ENCODE data around the gene CLDN18. TPM values are rescaled to one million over a fixed set of nuclear protein-coding genes. Genes with fewer than 3 reads are reported as not detected.

Gene CLDN18
- not detected for total RNA-seq

DNA sequence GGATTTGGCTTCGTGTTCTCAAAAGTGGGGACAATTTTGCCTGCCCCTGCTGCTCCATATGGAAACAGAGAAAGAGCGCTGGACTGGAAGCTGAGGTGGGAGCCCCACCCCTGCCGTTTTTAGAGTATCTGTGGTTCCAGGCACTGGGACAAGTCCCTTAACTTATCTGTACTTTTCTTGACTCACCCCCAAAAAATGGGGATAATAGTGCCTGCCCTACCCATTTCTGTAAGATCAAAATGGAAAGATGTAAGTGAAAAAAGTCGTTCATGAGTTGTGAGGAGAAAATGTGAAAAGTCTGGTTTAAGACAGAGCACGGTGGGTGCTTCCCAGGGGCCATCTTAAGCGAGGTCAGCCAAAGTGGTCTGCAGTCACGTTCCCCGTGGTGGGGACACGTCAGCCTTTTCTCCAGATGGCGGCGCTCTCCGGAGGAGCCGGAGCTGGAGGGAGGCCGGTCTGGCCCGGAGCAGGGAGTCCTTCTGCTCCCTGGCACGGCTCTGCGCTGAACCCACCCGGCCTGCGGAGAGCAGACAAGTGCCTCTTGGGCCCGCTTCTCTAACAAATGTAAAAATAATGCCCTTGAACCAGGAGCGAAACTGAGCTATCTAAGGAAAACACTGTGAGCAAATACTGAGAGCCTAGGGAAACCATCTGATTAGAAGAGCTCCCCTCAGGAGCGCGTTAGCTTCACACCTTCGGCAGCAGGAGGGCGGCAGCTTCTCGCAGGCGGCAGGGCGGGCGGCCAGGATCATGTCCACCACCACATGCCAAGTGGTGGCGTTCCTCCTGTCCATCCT lies at the start of gene CLDN18:
TSS of gene CLDN18 (plus strand) at position 690 of the 797 bp plus-strand sequence. CDS start at position 751, 61 bp downstream.
- Mint-ChIP-seq H3K4me1 (no peaks in the 10 kb centered on the region), H3K9me3 (ENCODE audit: low read depth) (no peaks in the 10 kb centered on the region), H3K27ac (no peak within 1 kb of the TSS), H3K27me3 (peaks cover 10% of the 10 kb centered on the region), H3K36me3 (ENCODE audit: low read depth) (no peaks in the 10 kb centered on the region), H3K4me3 (no peak within 1 kb of the TSS)
- DNase-seq = no peak
- no peak for ATAC-seq
- intact Hi-C loops (cut with DNase I, micrococcal nuclease) = no loop called here
- ChIA-PET CTCF (no interaction called here), POLR2A (no interaction called here)

DNA sequence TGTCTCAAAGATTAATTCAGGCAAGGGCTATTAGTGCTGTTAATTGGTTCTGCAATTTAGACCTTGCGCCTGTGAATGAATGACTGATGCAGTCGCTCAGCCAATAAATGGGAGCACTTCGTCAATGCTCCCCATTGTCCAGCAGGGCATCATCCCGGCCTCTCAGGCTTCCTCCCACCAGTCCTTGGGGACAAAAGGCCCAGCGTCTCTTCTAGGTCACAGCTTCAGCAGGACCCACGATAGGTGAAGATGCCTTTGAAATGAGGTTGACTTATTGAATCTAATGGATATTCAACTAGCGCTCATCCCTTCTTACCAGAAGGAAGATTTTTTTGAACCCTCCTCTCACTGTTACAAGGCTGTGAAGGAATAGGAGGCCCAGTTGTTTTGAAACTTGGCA lies 47.7 kb upstream of the CLDN18 start:
- Mint-ChIP-seq H3K36me3 (ENCODE audit: low read depth) (no peaks in the 10 kb centered on the region), H3K4me3 (no peak overlapping the region), H3K4me1 (no peaks in the 10 kb centered on the region), H3K27me3 (no peaks in the 10 kb centered on the region), H3K9me3 (ENCODE audit: low read depth) (no peaks in the 10 kb centered on the region), H3K27ac (no peak overlapping the region)
- intact Hi-C loops (cut with DNase I, micrococcal nuclease) = no loop called here
- CTCF ChIA-PET = interaction anchor here (0.6 to 1.4 kb wide), 2 partner anchors 325 to 856 kb away, joined by 3 to 4 read pairs; no protein-coding TSS in a partner anchor
- POLR2A ChIA-PET = no interaction called here
- ATAC-seq (no peak), DNase-seq (no peak)

DNA sequence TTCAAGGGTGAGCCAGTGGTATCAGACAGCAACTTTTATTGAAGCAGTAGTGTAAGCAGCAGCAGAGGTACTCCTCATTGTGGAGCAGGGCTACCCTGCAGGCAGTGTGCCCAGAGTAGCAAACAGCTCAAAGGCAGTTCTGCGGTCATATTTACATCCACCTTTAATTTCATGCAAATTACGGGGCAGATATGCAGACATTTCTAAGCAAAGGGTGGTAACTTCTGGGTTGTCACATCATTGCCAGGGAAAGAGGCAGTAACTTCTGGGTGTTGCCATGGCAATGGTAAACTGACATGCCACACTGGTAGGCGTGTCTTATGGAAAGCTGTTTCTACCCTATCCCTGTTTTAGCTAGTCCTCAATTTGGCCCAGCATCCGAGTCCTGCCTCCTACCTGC lies 46.5 kb upstream of the CLDN18 start:
- DNase-seq (no peak), ATAC-seq (no peak)
- CTCF ChIA-PET = no interaction called here
- POLR2A ChIA-PET = no interaction called here
- Mint-ChIP-seq H3K4me3 (no peak overlapping the region), H3K27ac (no peak overlapping the region), H3K27me3 (no peaks in the 10 kb centered on the region), H3K36me3 (ENCODE audit: low read depth) (no peaks in the 10 kb centered on the region), H3K4me1 (no peaks in the 10 kb centered on the region), H3K9me3 (ENCODE audit: low read depth) (no peaks in the 10 kb centered on the region)
- intact Hi-C loops (cut with DNase I, micrococcal nuclease) = no loop called here

DNA sequence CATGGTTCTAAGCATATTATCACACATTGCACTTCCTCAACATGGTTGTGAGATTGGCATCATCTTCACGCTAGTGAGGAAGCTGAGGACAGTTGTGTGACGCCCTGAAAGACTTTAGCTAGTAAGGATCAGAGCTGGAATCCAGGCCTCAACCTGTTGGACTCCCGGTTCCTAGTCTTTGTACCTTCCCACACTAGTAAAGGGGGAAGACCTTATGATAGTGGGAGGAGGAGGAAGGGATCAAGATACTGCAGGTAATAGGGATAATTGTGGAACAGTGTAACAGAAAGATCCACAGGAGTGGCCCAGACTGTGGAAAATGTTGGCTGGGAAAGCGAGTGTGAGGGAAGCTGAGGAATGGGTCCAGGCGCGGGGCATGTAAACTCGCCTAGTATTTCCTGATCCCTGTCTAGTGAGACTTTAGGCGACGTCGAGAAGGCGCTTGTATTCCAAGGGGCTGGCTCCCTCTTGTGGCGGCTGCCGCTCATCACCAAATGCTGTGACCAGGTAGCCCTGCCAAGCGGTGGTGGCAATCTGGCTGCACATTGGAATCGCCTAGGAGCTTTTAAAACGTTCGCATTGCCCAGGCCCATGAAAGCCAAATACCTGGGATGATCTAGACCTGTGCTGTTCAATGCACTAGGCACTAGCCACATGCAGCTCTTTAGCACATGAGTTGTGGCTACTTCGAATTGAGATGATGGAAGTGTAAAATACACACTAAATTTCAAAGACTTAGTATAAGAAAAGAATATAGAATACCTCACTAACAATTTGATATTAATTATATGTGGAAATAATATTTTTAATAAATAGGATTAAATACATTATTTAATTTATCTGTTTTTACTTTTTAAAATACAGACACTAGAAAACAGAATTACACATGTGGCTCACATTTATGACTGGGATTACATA lies 38.8 kb upstream of the CLDN18 start:
- POLR2A ChIA-PET = no interaction called here

DNA sequence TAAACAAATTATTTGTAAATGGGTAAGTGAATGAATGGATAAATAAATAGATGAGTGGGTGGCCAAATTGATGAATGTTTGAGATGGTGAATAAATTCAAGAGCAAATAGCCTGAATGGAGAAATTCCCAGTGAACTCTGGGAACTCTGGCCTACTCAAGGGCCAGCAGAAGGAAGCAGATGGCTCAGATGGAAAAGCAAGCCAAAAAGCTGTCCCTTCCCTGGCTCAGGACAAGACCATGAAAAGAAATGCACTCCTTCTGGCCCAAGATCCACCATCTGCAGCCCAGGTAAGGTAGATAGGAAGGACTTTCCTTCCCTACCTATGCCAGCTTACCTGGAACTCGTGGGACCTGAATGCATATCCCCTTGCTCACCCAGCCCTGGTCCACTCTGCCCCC lies 37.6 kb upstream of the CLDN18 start:
- no peaks in the 10 kb centered on the region for H3K9me3 Mint-ChIP-seq (ENCODE audit: low read depth)
- H3K4me3 Mint-ChIP-seq = no peak overlapping the region
- ChIA-PET CTCF (interaction anchor here (0.7 to 1.0 kb wide), 2 partner anchors 26 to 116 kb away, joined by 3 read pairs; no protein-coding TSS in a partner anchor), POLR2A (no interaction called here)
- peaks cover 16% of the 10 kb centered on the region for H3K27me3 Mint-ChIP-seq
- no peak overlapping the region for H3K27ac Mint-ChIP-seq
- H3K4me1 Mint-ChIP-seq = no peaks in the 10 kb centered on the region
- DNase-seq (no peak), ATAC-seq (no peak)
- no peaks in the 10 kb centered on the region for H3K36me3 Mint-ChIP-seq (ENCODE audit: low read depth)
- intact Hi-C loops (cut with DNase I, micrococcal nuclease) = loop anchor here in 1 of 2 experiments (5.0 kb wide), 1 partner anchor 865 kb away; no protein-coding TSS in a partner anchor

More for the DNA sequence above, 38.8 kb upstream of the CLDN18 start:
- intact Hi-C loops (cut with DNase I, micrococcal nuclease) = loop anchor here (1.0 to 5.0 kb wide), 3 partner anchors 864 to 939 kb away; no protein-coding TSS in a partner anchor
- Mint-ChIP-seq H3K27me3 (peaks cover 13% of the 10 kb centered on the region), H3K4me1 (no peaks in the 10 kb centered on the region), H3K27ac (no peak overlapping the region), H3K4me3 (no peak overlapping the region), H3K9me3 (ENCODE audit: low read depth) (no peaks in the 10 kb centered on the region), H3K36me3 (ENCODE audit: low read depth) (no peaks in the 10 kb centered on the region)
- ATAC-seq = peak; percentile 49
- peak; percentile 83 for DNase-seq
- CTCF ChIA-PET = interaction anchor here (0.6 to 1.5 kb wide), 12 partner anchors 10 to 1991 kb away, joined by 3 to 6 read pairs (median 3); partner anchors contain the start of genes FOXL2 and FOXL2NB

DNA sequence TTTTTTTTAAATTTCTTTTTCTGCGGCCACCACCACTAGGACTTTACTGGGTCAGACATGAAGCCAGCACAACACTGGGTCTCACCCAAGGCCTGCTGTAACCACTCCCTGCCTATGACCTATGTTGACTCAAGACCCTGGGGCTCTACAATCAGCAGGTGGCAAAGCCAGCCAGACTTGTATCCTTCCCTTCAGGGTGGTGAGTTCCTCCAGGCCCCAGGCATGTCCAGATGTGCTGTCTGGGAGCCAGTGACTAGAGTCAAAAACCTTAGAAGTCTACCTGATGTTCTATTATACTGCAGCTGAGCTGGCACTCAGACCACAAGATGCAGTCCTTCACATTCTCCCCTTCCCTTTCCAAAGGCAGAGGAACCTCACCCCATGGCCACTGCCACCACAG lies 31.6 kb upstream of the CLDN18 start:
- DNase-seq (no peak), ATAC-seq (no peak)
- Mint-ChIP-seq H3K9me3 (ENCODE audit: low read depth) (no peaks in the 10 kb centered on the region), H3K27ac (no peak overlapping the region), H3K36me3 (ENCODE audit: low read depth) (no peaks in the 10 kb centered on the region), H3K4me3 (no peak overlapping the region), H3K27me3 (peaks cover 10% of the 10 kb centered on the region), H3K4me1 (no peaks in the 10 kb centered on the region)
- ChIA-PET POLR2A (no interaction called here), CTCF (no interaction called here)
- intact Hi-C loops (cut with DNase I, micrococcal nuclease) = no loop called here

DNA sequence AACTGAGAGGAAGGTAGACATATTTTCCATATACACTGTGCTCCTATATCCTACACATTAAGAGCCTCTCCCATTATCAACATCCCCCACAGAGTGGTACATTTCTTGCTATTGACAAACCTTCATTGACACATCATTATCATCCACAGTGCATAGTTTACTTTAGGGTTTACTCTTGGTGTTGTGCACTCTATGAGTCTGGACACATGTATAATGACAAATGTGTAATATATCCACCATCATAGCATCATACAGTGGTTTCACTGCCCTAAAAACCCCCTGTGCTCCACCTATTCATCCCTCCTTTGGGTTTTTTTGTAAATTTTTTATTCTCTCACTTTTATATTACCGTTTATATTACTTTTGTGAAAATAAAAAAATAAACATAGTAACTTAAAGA lies 22.2 kb upstream of the CLDN18 start:
- CTCF ChIA-PET = no interaction called here

DNA sequence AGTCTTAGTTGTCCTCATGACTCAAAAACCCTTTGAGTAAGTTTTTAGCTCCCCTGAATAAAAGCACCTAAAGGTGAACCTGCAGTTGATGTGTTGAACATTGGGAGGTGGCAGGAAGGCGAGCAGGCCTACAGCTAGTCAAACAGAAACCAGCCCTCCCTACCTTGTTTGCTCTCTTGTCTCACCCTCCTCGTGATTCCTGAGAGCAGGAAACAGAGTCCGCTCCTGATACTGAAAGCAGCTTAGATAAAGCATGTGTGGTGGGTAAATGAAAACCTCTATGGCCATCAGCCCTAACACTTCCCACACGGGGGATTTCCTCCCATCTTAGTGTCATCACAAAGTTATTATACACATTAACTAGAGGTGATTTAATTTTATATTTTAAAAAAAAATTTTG lies 21.8 kb upstream of the CLDN18 start:
- no peaks in the 10 kb centered on the region for H3K36me3 Mint-ChIP-seq (ENCODE audit: low read depth)
- ATAC-seq (peak; percentile 68), DNase-seq (peak; percentile 17)
- no peaks in the 10 kb centered on the region for H3K9me3 Mint-ChIP-seq (ENCODE audit: low read depth)
- CTCF ChIA-PET = no interaction called here
- no peak overlapping the region for H3K27ac Mint-ChIP-seq
- intact Hi-C loops (cut with DNase I, micrococcal nuclease) = no loop called here
- no peaks in the 10 kb centered on the region for H3K27me3 Mint-ChIP-seq
- POLR2A ChIA-PET = no interaction called here
- H3K4me3 Mint-ChIP-seq = no peak overlapping the region
- peaks cover 4% of the 10 kb centered on the region for H3K4me1 Mint-ChIP-seq

More for the DNA sequence above, 22.2 kb upstream of the CLDN18 start:
- H3K27ac Mint-ChIP-seq = no peak overlapping the region
- no peaks in the 10 kb centered on the region for H3K9me3 Mint-ChIP-seq (ENCODE audit: low read depth)
- no peak overlapping the region for H3K4me3 Mint-ChIP-seq
- DNase-seq (no peak), ATAC-seq (peak; percentile 23)
- H3K36me3 Mint-ChIP-seq (ENCODE audit: low read depth) = no peaks in the 10 kb centered on the region
- peaks cover 4% of the 10 kb centered on the region for H3K4me1 Mint-ChIP-seq
- H3K27me3 Mint-ChIP-seq = no peaks in the 10 kb centered on the region
- POLR2A ChIA-PET = no interaction called here
- intact Hi-C loops (cut with DNase I, micrococcal nuclease) = no loop called here

DNA sequence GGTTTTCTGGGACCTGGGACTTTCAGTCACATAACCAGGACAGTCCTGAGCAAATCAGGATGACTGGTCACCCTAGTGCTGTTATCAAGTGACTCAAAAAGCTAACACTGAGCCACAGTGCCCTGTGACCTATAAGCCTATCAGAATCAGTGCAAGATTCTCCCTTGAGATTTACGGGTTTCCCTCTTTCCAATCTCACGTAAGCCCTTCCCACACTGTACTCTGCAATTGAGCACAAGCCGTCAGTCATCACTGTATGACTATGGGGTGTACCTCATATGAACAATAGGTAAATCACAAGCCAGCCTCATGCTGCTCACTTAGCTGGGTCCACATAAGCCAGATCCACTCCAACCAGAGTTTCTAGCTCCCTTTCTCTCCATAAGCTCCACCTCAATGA lies 21.0 kb upstream of the CLDN18 start:
- Mint-ChIP-seq H3K36me3 (ENCODE audit: low read depth) (no peaks in the 10 kb centered on the region), H3K27me3 (no peaks in the 10 kb centered on the region), H3K27ac (no peak overlapping the region), H3K4me1 (peaks cover 4% of the 10 kb centered on the region), H3K9me3 (ENCODE audit: low read depth) (peaks cover 2% of the 10 kb centered on the region), H3K4me3 (no peak overlapping the region)
- ATAC-seq (peak; percentile 60), DNase-seq (no peak)
- ChIA-PET CTCF (interaction anchor here (0.6 kb wide), 2 partner anchors 108 to 153 kb away, joined by 3 to 4 read pairs; no protein-coding TSS in a partner anchor), POLR2A (no interaction called here)
- intact Hi-C loops (cut with DNase I, micrococcal nuclease) = no loop called here

DNA sequence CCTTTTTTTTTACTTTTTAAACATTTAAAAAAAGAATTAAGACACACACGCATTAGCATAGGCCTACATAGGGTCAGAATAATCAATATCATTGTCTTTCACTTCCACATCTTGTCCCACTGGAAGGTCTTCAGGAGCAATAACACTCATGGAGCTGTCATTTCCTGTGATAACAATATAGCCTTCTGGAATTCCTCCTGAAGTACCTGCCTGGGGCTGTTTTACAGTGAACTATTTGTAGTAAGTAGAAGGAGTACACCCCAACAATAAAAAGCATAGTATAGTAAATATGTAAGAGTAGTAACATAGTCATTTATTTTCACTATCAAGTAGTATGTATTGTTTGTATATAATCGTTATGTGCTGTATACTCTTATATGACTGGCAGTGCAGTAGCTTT lies 19.5 kb upstream of the CLDN18 start:
- Mint-ChIP-seq H3K4me1 (peaks cover 4% of the 10 kb centered on the region), H3K27ac (no peak overlapping the region), H3K27me3 (no peaks in the 10 kb centered on the region), H3K9me3 (ENCODE audit: low read depth) (peaks cover 6% of the 10 kb centered on the region), H3K36me3 (ENCODE audit: low read depth) (no peaks in the 10 kb centered on the region), H3K4me3 (no peak overlapping the region)
- no peak for DNase-seq
- no peak for ATAC-seq
- POLR2A ChIA-PET = no interaction called here
- CTCF ChIA-PET = interaction anchor here (1.2 kb wide), 1 partner anchor 117 kb away, joined by 3 read pairs; no protein-coding TSS in a partner anchor
- intact Hi-C loops (cut with DNase I, micrococcal nuclease) = no loop called here

DNA sequence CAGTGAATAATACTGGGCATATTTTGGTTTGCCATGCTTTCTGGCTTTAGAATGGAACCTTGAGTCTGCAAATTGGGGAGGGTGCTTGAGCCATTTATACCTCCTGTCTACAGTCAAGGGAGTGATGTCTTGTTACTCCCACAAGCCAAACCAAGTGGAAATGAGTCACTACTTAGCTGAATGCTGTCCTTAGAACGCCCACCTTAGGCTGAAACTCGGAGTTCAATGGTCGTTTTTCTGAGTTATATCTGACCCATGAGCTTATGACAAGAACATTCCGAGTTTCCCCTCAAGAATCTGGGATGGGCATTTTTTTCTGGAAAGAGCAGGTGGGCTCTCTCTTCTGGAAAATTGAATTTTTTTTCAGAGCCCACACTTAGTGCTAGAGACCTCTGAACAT lies 17.4 kb upstream of the CLDN18 start:
- CTCF ChIA-PET = interaction anchor here (0.6 kb wide), 1 partner anchor 21 kb away, joined by 3 read pairs; no protein-coding TSS in a partner anchor
- H3K27ac Mint-ChIP-seq = no peak overlapping the region

More for the DNA sequence above, 17.4 kb upstream of the CLDN18 start:
- peaks cover 6% of the 10 kb centered on the region for H3K9me3 Mint-ChIP-seq (ENCODE audit: low read depth)
- intact Hi-C loops (cut with DNase I, micrococcal nuclease) = no loop called here
- H3K4me1 Mint-ChIP-seq = peaks cover 3% of the 10 kb centered on the region
- POLR2A ChIA-PET = no interaction called here
- peaks cover 3% of the 10 kb centered on the region for H3K27me3 Mint-ChIP-seq
- ATAC-seq (no peak), DNase-seq (no peak)
- no peak overlapping the region for H3K4me3 Mint-ChIP-seq
- H3K36me3 Mint-ChIP-seq (ENCODE audit: low read depth) = no peaks in the 10 kb centered on the region
